ENCODE data around the gene C1orf21.

DNA sequence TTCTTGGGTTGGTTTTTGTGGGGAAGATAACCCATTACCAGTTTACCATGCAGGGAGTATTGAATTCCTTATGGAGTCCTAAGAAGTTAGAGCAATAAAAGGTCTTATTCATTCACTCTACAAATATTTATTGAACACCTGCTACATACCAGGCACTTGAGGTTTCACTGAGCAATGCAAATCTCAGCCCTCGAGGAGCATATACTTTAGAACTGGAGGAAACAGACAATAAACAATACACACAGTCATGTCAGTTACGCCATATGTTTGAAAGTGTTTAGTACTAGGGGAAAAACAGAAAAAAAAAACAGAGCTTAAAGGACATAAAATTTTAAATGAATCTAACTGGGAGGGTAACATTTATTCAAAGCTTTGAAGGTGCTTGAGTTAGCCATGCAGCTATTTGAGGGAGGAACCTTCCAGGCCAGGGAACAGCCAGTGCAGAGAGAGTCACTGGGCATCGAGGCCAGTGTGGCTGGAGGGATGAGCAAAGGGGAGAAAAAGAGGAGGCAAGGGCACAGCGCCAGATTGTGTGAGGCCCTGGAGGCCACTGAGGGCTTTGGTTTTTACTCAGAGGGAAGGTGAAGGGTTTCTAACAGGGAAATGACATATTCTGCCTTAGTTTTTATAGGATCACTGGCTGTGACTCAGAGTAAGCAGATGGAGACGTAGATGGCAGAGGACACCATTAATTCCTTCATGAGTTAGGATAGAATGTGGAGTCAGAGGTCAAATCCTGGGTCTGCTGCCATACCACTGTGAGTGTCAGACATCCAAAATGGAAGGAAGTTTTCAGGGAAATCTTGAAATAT is 32.7 kb downstream of the C1orf21 start:
- TF ChIP-seq, protein P1, sequence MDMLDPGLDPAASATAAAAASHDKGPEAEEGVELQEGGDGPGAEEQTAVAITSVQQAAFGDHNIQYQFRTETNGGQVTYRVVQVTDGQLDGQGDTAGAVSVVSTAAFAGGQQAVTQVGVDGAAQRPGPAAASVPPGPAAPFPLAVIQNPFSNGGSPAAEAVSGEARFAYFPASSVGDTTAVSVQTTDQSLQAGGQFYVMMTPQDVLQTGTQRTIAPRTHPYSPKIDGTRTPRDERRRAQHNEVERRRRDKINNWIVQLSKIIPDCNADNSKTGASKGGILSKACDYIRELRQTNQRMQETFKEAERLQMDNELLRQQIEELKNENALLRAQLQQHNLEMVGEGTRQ (IDR thresholded peaks at IDR 0.05; ENCODE audit: low read depth, low read length), result no peak
- TF ChIP-seq, protein P2, sequence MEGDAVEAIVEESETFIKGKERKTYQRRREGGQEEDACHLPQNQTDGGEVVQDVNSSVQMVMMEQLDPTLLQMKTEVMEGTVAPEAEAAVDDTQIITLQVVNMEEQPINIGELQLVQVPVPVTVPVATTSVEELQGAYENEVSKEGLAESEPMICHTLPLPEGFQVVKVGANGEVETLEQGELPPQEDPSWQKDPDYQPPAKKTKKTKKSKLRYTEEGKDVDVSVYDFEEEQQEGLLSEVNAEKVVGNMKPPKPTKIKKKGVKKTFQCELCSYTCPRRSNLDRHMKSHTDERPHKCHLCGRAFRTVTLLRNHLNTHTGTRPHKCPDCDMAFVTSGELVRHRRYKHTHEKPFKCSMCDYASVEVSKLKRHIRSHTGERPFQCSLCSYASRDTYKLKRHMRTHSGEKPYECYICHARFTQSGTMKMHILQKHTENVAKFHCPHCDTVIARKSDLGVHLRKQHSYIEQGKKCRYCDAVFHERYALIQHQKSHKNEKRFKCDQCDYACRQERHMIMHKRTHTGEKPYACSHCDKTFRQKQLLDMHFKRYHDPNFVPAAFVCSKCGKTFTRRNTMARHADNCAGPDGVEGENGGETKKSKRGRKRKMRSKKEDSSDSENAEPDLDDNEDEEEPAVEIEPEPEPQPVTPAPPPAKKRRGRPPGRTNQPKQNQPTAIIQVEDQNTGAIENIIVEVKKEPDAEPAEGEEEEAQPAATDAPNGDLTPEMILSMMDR (conservative IDR thresholded peaks at IDR 0.05; ENCODE audit: low read depth, low read length), result no peak
- no peak for TF ChIP-seq POLR2A (IDR thresholded peaks at IDR 0.05; ENCODE audit: low read depth, low read length)
- TF ChIP-seq, protein P3, sequence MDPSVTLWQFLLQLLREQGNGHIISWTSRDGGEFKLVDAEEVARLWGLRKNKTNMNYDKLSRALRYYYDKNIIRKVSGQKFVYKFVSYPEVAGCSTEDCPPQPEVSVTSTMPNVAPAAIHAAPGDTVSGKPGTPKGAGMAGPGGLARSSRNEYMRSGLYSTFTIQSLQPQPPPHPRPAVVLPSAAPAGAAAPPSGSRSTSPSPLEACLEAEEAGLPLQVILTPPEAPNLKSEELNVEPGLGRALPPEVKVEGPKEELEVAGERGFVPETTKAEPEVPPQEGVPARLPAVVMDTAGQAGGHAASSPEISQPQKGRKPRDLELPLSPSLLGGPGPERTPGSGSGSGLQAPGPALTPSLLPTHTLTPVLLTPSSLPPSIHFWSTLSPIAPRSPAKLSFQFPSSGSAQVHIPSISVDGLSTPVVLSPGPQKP (IDR thresholded peaks at IDR 0.05; ENCODE audit: borderline replicate concordance, low read depth, low read length), result no peak
- TF ChIP-seq RCOR1 (IDR thresholded peaks at IDR 0.05; ENCODE audit: insufficient replicate concordance, low read length), result no peak
- TF ChIP-seq MAFK (IDR thresholded peaks at IDR 0.05; ENCODE audit: low read depth, low read length), result no peak
- no peak for TF ChIP-seq RFX5 (IDR thresholded peaks at IDR 0.05; ENCODE audit: low read depth, low read length)
